ENCODE measurements around the gene NTN3.

The NTN3 gene

DNA sequence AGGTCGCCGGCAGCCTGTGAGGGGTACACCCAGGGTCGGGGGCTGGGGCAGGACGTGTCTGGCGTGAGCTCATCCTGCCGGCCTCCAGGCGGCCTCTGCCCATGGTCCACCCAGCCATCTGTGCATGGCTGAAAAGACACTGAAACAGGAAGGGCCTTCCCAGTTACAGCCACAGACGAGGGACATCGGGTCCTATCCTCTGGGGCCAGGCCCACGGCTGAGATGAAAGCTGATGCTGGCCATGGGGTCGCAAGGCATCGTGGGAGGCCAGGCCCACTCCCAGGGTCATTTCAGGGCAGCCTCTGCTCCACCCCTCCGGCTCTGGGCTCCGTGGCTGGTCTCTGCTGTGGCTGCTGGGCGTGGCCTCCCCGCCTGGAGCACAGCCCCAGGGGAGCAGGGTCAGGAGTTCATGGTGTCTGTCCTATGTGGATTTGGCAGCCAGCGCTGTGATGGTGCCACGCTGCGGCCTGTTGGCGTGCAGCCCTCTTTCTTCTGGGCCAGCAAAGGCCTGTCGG is 26.1 kb downstream of the NTN3 start:
- no peak for DNase-seq (ENCODE audit: low read depth)

DNA sequence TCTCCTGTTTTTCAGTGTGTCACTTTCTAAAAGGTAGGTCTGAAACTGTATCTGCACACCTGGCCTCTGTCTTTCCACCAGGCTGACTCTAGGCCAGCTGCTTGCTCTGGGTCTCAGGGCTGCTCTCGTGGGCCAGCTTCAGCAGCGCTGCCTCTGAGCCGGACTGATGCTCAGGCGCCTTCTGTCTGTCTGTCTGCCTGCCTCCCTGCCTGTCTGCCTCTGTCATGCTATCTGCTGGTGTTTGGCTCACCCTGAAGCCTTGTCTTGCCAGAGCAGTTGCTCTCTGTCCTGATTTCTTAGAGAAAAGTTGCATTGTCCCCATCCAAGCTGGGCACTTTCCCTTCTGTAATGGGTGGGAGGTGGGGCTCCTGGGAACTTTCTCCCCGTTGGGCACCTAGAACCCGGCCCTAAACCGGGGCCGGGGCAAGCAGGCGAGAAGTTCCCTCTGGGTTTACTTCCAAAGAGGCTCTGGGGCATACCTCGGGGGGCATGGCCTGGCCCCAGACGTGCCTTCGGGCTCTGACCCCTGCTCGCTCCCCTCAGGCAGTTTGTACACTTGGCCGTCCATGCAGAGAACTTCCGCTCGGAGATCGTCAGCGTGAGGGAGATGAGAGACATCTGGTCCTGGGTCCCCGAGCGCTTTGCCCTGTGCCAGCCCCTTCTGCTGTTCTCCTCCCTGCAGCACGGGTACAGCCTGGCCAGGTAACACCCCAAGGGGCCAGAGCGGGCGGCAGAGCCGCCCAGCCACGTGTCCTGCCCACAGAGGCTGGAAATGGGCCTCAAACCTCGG is 26.8 kb downstream of the NTN3 start:
- DNase-seq (ENCODE audit: low read depth) = no peak

DNA sequence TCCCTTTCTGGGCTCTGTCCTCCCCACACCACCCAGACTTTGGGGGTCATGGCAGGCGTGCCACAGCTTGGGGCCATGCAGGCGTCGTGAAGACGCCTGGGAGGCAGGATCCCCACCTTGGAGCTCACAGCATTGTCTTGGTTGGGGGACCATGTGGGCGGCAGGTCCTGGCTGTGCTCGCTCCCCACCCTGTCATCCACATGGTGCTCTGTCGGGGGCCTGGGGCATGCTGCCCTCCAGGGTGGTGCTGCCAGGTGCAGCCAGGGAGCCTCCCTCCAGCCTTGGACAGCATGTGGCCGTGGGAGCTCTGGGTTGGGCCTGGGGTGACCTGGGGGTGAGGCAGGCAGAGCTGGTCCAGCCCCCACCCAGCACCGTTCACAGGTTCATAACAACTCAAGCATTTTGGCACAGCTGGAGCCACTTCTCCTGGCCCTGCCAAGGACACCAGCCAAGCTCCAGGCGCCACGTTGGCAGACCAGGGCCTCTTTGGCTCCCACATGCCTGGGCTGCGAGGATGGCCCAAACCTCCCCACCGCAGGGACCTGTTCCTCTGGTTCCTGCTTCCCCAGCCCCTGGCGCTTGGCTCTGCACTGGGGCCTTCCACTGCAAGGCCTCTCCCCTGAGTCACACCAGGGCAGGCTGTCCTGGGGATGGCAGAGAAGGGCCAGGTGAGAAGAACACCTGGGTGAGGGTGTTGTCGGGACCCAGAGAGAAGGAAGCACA is 27.6 kb downstream of the NTN3 start:
- DNase-seq (ENCODE audit: low read depth) = no peak

DNA sequence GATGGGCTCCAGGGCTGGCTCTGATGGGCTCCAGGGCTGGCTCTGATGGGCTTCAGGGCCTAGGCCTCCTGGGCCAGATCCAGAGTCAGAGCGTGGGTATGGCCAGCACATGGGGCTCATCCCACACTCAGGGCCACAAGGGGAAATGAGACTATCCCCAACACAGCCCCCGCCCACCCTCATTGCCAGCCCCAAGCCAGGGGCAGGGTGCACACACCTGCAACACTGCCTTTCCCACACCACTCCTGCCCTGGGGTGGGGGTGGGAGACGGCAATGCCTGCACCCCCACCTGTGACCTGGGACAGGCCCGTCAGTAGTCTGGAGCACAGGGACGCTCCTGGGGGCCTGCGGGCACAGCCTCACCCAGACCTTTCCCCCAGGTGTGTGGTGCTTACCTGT is 28.4 kb downstream of the NTN3 start:
- no peak for DNase-seq (ENCODE audit: low read depth)

DNA sequence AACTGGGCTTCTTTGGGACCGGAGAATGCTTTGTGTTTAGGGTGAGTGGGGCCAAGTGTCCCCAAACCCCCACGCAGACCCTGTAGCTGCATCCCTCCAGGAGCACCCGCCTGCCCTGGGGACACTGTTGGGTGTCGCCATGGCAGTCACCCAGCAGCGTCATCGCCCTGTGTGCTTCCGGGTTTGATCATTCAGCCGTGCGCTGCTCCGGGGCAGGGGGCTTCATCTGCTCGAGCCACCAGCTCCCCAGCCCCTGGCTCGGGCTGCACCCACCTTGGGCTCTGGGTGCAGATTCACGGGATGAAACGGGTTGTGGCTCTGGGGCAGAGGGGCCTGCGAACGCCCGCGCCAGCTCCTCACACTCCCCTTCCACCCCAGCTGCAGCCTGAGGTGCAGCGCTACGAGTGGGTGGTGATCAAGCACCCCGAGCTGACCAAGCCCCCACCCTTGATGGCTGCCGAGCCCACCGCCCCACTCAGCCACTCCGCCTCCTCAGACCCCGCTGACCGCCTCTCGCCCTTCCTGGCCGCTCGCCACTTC is 28.9 kb downstream of the NTN3 start:
- DNase-seq (ENCODE audit: low read depth) = no peak

GRCh38 chr16:2500430-2500917 is 29.4 kb downstream of the NTN3 start:
- no peak for DNase-seq (ENCODE audit: low read depth)

- DNase-seq (ENCODE audit: low read depth) = peak; percentile 69
Observed at GRCh38 chr16:2500918-2501750, 30.0 kb downstream of the NTN3 start.

DNA sequence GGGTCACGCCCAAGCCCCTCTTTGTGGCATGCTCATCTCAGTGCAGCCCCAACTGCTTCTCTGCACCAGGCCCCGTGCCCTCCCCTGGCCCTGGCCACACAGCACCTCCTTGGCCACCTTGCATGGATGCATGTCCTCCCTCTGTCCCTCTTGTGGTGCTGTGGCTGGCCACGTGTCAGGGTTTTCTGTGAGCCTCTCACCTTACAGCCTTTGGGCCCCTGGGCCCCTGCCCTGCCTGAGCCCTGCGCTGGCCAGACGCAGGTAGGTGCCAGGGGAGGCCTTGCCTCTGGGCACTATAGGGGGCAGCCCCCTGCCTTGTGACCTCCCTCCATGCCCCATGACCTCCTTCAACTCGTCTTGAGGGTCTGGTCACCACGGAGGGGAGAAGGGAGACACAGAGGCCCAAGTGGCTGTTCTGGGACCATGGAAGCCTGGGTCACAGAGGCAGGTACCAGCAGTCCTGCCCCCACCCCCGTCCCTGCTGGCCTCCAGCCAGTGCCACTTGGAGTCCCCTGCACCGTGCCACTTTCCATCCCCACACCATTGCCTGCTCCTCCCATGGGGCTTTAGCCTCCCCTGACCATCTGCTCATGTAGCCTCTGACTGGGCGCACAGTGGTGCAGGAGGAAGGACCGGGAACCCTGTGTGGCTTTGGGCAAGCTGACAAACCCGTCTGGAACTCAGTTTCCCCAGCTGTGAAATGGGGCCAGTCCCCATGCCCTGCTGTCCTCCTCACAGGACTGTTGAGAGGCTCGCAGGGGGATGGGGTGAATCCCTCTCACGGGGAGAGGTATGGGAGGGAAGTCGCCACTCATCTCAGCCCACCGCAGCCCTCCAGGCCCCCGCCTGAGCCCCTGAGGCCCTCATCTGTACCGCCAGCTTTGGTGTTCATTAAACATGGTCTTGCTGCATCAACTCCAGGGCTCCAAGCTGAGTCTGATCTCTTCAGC is 31.1 kb downstream of the NTN3 start:
- DNase-seq (ENCODE audit: low read depth) = no peak

GRCh38 chr16:2505695-2506094 is 34.6 kb downstream of the NTN3 start:
- DNase-seq (ENCODE audit: low read depth) = no peak

GRCh38 chr16:2507052-2507659 is 36.1 kb downstream of the NTN3 start:
- DNase-seq (ENCODE audit: low read depth) = no peak

GRCh38 chr16:2507665-2508064 is 36.6 kb downstream of the NTN3 start:
- DNase-seq (ENCODE audit: low read depth) = no peak

DNA sequence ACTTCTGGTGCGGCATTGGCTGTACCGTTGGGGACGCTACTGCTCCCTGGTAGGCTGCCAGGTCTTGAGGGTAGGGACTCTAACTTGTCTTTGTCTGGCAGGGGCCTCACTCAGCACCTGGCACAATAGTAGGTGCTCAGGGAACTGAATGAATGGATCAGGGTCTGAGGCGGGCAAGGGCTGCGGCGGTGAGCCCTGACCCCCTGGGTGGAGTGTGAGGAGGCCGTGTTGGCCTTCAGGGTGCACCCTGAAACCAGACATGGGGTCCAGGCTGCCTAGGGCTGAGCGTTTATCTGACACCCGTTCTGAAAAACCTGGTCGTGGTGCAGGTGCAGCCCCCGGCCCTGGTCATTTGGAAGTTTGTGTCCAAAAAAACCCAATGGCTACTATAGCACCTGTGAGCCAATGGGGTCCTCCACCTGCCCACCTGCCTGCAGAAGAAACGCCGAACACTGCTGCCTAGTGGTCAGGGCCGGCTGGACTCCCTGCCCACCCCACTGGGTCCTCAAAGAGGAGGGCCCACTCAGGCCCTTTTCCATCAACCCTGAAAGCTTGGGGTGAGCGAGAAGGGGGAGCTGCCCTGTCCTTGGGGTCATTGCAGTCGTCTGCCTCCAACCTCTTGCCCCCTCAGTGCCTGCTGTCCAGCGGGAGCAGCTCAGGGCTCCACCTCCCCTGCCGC is 37.8 kb downstream of the NTN3 start:
- DNase-seq (ENCODE audit: low read depth) = no peak

- no peak for DNase-seq (ENCODE audit: low read depth)
Observed at GRCh38 chr16:2511128-2511800, 40.2 kb downstream of the NTN3 start.

DNA sequence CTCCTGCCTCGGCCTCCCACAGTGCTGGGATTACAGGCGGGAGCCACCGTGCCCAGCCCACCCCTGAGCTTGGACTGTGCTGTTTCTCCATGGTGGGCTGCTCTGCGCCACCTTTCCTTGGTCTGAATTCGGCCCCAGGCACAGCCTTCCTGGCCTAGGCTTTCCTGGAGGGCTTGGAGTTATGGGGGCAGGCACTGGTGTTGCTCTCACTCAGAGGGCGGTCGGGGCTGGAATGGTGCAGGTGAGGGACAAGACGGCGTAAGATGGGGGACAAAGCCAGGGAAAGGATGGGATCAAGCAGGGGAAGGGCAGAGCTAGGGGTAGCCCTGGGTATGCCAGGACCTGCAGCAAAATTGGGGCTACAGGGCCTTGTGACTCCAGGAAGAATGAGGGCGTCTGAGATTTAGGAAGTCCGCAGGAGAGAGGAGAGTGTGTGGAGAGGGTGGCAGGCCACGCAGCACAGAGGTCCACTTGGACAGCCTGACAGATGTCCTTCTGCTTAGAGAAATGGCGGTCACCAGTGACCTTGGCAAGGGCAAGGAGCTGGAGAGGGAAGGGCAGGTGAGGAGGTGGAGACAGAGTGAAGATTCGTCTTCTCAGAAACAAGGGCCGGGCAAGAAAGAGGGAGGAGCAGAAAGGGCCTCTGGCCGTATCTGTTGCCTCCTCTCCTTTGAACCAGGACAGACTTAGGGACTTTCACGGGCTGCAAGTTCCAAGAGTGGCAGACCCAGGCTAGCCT is 41.1 kb downstream of the NTN3 start:
- no peak for DNase-seq (ENCODE audit: low read depth)

GRCh38 chr16:2512735-2513404 is 41.8 kb downstream of the NTN3 start:
- DNase-seq (ENCODE audit: low read depth) = no peak

DNA sequence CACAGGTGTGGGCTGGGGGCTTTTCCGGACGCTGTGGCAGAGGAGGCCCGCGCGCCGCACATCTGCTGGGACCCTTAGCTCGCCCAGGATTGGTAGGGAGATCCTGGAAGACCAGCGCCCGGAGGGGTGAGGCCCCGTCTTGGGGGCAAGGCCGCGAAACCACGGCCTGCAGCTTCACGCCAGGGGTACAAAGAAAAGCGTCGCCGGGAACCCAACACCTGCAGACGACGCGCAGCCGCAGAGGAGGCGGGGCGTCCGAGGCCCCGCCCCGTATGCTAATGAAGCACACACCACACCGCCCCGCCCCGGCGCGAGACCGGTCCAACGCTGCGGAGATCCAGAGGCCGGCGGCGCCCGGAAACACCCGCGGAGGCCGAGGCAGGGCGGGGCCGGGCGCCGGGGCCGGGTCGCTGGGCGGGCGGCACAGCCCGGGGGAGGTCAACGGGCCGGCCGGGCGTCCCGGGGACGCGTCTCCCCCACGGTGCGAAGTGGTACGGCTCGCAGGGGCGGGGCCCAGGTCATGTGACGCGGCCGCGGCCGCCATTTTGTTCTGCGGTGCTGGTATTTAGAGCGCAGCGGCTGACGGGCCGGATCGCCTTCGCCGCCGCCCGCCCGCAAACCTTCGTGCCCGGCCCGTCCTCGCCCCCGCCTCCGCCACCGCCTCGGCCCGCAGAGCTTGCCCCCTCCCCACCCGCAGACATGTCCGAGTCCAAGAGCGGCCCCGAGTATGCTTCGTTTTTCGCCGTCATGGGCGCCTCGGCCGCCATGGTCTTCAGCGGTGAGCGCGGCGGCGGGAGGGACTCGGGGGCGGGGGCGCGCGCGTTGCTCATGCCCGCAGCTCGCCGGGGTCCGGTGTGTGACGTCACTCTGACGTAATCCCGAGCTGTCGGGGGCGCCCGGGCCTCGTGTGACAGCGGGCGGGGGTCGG is 42.6 kb downstream of the NTN3 start, which contains the start of gene ATP6V0C:
Gene ATP6V0C (plus strand): TSS at position 548 of the 928 bp plus-strand sequence. CDS start 152 bp downstream, at position 700.
- DNase-seq (ENCODE audit: low read depth) = peak; percentile 93

Data from activated T-cell treated with anti-CD3 and anti-CD28 coated beads for 1 hour (primary cell).